Stomach (tissue), 4 donors: ENCODE data around the gene RTL10.

ENCODE experiments used
- EP300 ChIP-seq: sonication (generic); formaldehyde crosslinking; IDR thresholded peaks from one replicate; pipeline ENCODE4 v1.6.1; 2017; ENCODE audit warnings: antibody characterized with exemption
- POLR2A ChIP-seq, 4 donors: fragments of 450-650 bp; IDR thresholded peaks; one replicate each; pipeline ENCODE4 v1.6.1; 2016; ENCODE audit warnings: antibody characterized with exemption in 4 of 4, control low read depth in 2 of 4, mild to moderate bottlenecking in 1 of 4, moderate library complexity in 1 of 4
- TF ChIP-seq, protein P1 (sequence below), 7 experiments: fragments of 450-650 bp in 4 of 7; fragments of 200-600 bp in 3 of 7; sonication (generic) in 3 of 7; IDR thresholded peaks; one replicate each; pipeline ENCODE4 v1.5.1; 2016 to 2019; ENCODE audit warnings: antibody characterized with exemption in 7 of 7, control low read depth in 2 of 7, mild to moderate bottlenecking in 1 of 7

DNA sequence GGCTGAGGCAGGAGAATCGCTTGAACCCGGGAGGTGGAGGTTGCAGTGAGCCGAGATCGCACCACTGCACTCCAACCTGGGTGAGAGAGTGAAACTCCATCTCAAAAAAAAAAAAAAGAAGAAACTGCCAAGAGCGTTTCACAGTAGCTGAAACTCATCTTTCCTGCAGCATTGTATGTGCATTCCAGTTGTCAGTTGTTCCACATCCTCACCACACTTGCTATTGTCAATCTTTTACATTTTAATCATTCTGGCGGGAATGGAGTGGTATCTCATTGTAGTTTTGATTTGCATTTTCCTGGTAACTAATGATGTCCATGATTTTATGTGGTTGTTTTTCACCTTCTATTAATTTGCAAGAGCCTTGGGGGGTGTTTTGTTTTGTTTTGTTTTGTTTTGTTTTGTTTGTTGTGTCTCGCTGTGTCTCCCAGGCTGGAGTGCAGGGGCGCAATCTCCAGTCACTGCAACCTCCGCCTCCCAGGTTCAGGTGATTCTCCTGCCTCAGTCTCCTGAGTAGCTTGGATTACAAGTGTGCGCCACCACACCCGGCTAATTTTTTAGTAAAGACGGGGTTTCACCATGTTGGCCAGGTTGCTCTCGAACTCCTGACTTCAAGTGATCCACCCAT lies 8.1 kb upstream of the RTL10 start:
- TF ChIP-seq, protein P1, sequence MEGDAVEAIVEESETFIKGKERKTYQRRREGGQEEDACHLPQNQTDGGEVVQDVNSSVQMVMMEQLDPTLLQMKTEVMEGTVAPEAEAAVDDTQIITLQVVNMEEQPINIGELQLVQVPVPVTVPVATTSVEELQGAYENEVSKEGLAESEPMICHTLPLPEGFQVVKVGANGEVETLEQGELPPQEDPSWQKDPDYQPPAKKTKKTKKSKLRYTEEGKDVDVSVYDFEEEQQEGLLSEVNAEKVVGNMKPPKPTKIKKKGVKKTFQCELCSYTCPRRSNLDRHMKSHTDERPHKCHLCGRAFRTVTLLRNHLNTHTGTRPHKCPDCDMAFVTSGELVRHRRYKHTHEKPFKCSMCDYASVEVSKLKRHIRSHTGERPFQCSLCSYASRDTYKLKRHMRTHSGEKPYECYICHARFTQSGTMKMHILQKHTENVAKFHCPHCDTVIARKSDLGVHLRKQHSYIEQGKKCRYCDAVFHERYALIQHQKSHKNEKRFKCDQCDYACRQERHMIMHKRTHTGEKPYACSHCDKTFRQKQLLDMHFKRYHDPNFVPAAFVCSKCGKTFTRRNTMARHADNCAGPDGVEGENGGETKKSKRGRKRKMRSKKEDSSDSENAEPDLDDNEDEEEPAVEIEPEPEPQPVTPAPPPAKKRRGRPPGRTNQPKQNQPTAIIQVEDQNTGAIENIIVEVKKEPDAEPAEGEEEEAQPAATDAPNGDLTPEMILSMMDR (IDR thresholded peaks at IDR 0.05), result no peak
- TF ChIP-seq EP300 (no peak), POLR2A (IDR thresholded peaks at IDR 0.05) (no peak)
